ENCODE results near the gene UBE2QL1.

The UBE2QL1 gene

GRCh38 chr5:6478793-6479192, 30.1 kb downstream of the UBE2QL1 start:
- DNase-seq (ENCODE audit: low read depth), result no peak

DNA sequence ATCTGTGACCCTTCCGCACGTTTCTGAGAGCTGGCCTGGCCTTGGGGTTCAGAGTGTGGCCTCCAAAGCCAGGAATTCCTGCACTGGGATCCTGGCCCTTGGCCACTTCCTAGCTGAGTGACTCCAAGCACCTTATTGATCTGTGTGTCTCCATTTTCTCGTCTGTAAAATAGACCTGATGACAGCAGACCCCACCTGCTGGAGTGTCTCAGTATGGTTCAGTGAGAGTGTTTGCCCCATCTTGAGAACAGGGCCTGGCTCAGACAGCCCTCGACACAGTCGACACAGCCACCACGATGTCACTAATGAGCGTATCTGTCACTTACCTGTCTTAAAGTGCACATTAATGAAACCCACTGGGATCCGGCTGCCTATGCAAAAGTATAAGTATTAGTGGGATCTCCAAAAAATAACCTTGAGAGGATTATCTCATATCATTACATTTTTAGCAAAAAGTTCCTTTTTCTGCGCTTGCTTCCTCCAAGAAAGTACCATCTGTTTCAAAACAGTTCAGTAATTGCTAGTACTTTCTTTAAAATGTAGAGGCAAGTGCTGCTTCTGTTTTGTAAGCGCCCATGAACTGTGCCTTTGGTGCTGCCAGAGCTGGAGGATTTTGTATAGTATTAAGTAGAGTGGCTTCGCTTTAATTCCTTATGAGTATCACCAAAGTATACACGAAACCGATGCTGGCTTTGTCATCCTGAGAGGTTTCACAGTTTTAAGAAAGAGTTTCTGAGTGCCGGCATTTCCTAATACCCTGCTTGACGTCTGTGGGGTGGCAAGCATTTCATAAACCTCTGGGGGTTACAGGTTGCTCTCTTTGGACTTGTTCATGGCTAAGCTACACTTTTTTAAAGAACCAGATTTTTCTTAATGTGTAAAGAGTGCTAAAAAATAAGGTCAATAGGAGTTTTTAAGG, 31.7 kb downstream of the UBE2QL1 start:
- no peak for DNase-seq (ENCODE audit: low read depth)

DNA sequence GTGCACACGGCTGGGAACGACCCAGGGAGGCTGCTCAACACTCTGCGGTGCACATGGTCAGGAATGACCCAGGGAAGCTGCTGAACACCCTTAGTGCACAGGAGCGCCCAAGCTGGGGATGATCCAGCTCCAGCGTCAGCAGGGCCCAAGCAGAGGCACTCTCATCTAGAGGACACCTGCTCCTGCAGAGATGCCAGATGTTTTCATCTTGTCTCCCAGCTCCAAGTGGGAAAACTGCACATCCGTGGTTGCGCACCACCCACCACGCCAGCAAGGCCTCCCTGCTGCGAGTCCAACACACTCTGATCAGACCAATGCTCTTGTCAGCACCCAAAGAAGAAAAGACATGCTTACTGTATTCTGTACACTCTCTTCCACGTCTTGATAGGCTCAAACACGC, 34.1 kb downstream of the UBE2QL1 start:
- DNase-seq (ENCODE audit: low read depth), result no peak

GRCh38 chr5:6483880-6484382, 35.3 kb downstream of the UBE2QL1 start:
- DNase-seq (ENCODE audit: low read depth), result no peak

DNA sequence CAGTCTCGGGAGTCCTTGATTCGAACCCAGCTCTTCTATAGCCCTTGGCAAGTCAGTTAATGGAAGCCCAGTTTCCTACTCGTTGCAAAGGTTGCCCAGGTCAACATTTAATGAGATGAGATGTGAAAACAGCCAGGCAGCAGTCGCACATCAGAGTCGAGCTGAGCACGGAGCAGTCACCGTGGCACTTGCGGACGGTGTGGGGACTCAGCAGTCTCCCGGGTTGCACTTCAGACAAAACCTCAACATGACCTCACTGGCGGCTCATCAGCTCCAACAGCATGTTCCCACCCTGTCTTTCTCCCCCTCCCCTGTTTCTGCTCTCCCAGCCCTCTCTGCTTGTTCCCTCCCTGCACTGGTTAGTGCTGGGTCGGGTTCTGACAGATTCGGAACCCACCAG, 35.8 kb downstream of the UBE2QL1 start:
- no peak for DNase-seq (ENCODE audit: low read depth)

DNA sequence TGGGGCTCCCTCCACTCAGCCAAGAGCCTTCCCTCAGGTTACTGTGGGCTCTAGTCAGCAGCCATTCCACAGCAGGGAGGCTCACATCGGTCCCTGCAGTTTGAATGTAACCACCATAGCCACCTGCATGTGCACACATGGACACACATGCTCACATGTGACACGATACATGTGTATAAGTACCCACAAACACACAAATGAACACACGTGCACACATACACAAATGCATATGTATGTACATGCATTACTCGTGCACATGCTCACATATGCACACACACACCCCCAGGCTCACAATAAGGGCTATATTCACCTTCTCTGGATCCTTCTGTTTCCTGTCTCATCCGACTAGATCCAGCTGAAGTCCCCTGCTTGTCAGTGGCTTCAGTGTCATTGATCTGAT, 36.2 kb downstream of the UBE2QL1 start:
- DNase-seq (ENCODE audit: low read depth), result no peak

GRCh38 chr5:6485441-6485840, 36.8 kb downstream of the UBE2QL1 start:
- no peak for DNase-seq (ENCODE audit: low read depth)

- no peak for DNase-seq (ENCODE audit: low read depth)
Observed at GRCh38 chr5:6486074-6486473, 37.4 kb downstream of the UBE2QL1 start.

GRCh38 chr5:6487081-6487480, 38.4 kb downstream of the UBE2QL1 start:
- DNase-seq (ENCODE audit: low read depth), result no peak

DNA sequence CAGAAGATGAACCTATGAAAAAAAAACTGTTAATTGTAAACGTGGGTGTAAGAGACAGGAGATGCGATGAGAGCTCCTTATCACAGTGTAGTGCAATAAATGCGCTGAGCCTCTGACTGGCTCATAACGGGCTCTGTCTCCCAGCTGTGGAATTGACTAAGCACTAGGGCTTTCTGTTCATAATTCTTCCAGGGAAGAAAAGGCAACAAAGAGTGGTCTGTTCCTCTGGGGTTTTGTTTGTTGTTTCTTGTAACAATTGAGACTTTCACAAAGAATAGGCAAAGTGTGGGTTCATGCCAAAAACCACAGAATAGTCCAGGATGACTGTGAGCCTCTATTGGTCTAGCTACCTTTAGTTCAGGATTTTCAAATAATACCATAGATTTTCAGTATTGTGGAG, 39.4 kb downstream of the UBE2QL1 start:
- DNase-seq (ENCODE audit: low read depth), result no peak

GRCh38 chr5:6489643-6490185, 41.1 kb downstream of the UBE2QL1 start:
- no peak for DNase-seq (ENCODE audit: low read depth)

DNA sequence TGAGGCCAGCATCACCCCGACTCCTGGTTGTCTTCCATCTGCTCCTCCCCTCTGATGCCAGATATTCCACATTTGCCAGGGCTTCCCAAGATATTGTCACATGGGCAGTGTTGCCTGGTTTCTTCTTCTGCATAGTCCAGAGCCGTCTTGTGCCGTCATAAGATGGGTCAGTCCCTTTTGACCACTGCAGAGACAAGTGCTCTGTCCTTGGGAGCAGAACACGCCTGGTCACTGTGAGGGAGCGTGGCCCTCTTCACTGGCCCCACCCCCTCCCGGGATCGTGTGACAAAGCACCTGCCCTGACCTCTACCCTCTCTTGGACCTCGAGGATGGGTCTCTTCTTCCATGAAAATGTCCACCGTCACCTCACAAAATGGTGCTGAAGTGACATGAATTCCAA, 41.6 kb downstream of the UBE2QL1 start:
- DNase-seq (ENCODE audit: low read depth), result no peak

DNA sequence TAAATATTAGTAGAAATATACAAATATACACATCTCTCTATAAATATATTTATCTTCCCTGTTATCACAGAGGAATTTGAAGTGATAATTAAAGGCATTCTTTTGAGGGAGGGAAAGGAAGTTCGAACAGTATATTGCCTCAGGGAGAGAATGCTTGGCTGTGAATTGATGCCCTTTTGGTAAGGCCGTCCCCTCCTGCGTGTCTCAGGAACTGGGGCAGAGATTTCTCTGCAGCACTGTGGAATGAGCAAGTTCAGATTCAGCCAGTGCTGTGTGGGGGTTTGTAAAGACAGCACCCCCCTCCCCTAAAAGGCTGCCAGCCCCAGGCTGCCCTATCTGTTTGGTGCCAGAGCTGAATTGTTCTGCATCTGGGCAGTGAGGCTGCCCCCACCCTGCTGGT, 42.0 kb downstream of the UBE2QL1 start:
- no peak for DNase-seq (ENCODE audit: low read depth)

GRCh38 chr5:6491196-6491918, 42.7 kb downstream of the UBE2QL1 start:
- no peak for DNase-seq (ENCODE audit: low read depth)

DNA sequence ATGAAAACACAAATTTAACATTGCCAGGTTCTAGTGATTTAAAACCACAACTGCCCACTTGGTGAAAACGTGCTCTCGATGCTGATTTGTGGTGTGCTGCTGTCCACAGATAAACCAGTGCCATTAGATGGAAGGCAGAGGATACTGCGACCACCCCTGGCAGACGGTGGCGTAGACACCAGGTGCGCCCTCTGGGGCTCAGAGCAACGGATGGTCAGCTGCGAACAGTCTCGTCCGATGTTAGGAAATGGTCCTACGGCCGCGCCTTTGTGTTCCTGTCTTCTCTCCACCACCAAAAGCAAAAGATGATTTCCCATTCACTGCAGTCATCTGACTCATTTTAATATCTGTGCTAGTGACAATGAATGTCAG, 43.2 kb downstream of the UBE2QL1 start:
- DNase-seq (ENCODE audit: low read depth), result no peak

GRCh38 chr5:6492934-6493333, 44.3 kb downstream of the UBE2QL1 start:
- DNase-seq (ENCODE audit: low read depth), result no peak

DNA sequence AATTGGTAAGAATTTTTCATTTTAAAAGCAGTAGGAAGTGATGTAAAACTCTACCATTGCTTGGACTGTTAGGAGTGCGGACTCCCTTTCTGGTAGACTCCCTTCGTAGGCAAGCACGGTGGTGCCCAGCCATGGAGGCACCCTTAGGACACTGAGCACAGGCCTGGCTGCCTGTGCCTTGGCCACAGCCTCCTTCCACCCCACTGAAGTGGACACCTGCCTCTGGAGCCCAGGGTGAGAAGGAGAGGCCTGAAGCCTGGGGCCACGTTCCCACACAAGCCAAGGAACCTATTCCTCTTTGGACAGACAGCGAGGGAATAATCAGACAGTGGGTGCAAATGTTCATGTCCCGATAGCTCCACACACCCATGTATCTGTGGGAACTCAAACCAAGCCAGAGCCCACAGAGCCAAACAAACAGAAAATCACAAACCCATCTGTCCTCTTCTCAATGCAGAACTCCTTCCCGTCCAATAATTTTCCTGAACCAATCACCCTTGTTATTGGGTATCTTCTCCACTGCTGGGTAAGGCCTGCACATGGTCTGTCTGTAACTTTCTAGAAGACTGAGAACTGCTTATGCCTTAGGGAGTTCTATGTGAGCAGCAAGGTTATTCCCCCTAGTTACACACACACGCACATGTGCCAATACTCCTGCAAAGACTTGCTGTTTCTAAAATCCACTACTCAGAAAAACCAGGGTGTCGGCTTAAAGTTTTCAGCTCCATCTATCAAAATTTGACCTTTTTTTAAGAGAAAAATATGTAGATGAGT, 45.2 kb downstream of the UBE2QL1 start:
- no peak for DNase-seq (ENCODE audit: low read depth)

GRCh38 chr5:6494939-6495338, 46.3 kb downstream of the UBE2QL1 start:
- no peak for DNase-seq (ENCODE audit: low read depth)

GRCh38 chr5:6495433-6496206, 47.0 kb downstream of the UBE2QL1 start:
- no peak for DNase-seq (ENCODE audit: low read depth)

GRCh38 chr5:6496207-6496584, 47.5 kb downstream of the UBE2QL1 start:
- DNase-seq (ENCODE audit: low read depth), result no peak

GRCh38 chr5:6496636-6497035, 48.0 kb downstream of the UBE2QL1 start:
- DNase-seq (ENCODE audit: low read depth), result no peak

Data from fibroblast of gingiva (primary cell).